H1 (cell line): ENCODE results near the gene ZC3H12C. TPM values are rescaled to one million over a fixed set of nuclear protein-coding genes. Genes with fewer than 3 reads are reported as not detected.

Experiments used
- CTCF ChIA-PET: fragments of 300-600 bp; sonication (Branson Sonifier 250); formaldehyde crosslinking; loops from one replicate; lab custom pipeline; 2021; ENCODE audit not compliant: partially characterized antibody; lab: Charles Lee
- POLR2A ChIA-PET: fragments of 300-600 bp; sonication (Branson Sonifier 250); formaldehyde crosslinking; loops from one replicate; lab custom pipeline; 2021; ENCODE audit warnings: inconsistent platforms; ENCODE audit not compliant: partially characterized antibody; lab: Charles Lee
- DNase-seq, 2 experiments: peaks; one replicate each; pipeline versions ENCODE4 v3.0.0 to v3.0.0-alpha.2; 2010 to 2022; ENCODE audit warnings: low spot score in 2 of 2, low read depth in 1 of 2, mixed read lengths in 1 of 2
- FAIRE-seq: peaks from 2 replicates; lab custom pipeline; 2011; peaks lifted over from hg19 to GRCh38; lab: Jason Lieb, UNC
- H2AFZ ChIP-seq: 2 replicates; pipeline ENCODE4 v1.8.1; 2012; ENCODE audit warnings: low read length, inconsistent platforms
- H2AK5ac ChIP-seq: 2 replicates; pipeline ENCODE4 v1.6.1; 2013; ENCODE audit warnings: low read depth, low read length
- H2BK120ac ChIP-seq: replicated peaks from 2 replicates; pipeline ENCODE3; 2013; ENCODE audit warnings: low read depth, low read length, inconsistent platforms
- H2BK12ac ChIP-seq: 2 replicates; pipeline ENCODE4 v1.6.1; 2013; ENCODE audit warnings: low read depth, low read length
- H2BK15ac ChIP-seq: 2 replicates; pipeline ENCODE4 v1.6.1; 2013; ENCODE audit warnings: low read length
- H2BK20ac ChIP-seq: 2 replicates; pipeline ENCODE4 v1.6.1; 2013; ENCODE audit warnings: low read length
- H2BK5ac ChIP-seq: 2 replicates; pipeline ENCODE4 v1.6.1; 2013; ENCODE audit warnings: low read depth, low read length
- H3K14ac ChIP-seq: 2 replicates; pipeline ENCODE4 v1.6.1; 2013; ENCODE audit warnings: inconsistent platforms; ENCODE audit not compliant: insufficient read length
- H3K18ac ChIP-seq: 2 replicates; pipeline ENCODE4 v1.6.1; 2013; ENCODE audit warnings: low read length; ENCODE audit errors: extremely low read depth
- H3K23ac ChIP-seq: 2 replicates; pipeline ENCODE4 v1.6.1; 2013; ENCODE audit warnings: inconsistent platforms; ENCODE audit not compliant: insufficient read length
- H3K23me2 ChIP-seq: 2 replicates; pipeline ENCODE4 v1.6.1; 2013; ENCODE audit warnings: low read depth, low read length
- H3K27ac ChIP-seq: 2 replicates; pipeline ENCODE4 v1.6.1; 2011; ENCODE audit warnings: low read depth, low read length, inconsistent platforms
- H3K27me3 ChIP-seq, 4 experiments: replicated peaks in 1 of 4; 1 replicate in 1 of 4; 2 replicates in 3 of 4; pipeline versions ENCODE4 v1.6.1 to v1.8.1; 2011 to 2013; ENCODE audit warnings: low read length in 3 of 4, mild to moderate bottlenecking in 3 of 4, inconsistent platforms in 2 of 4, mixed read lengths in 2 of 4, moderate library complexity in 1 of 4; ENCODE audit not compliant: control insufficient read depth in 3 of 4, insufficient read depth in 3 of 4; ENCODE audit errors: extremely low read depth in 1 of 4
- H3K36me3 ChIP-seq, 4 experiments: 2 replicates each; pipeline versions ENCODE4 v1.6.1 to v1.8.1; 2011 to 2013; ENCODE audit warnings: mild to moderate bottlenecking in 4 of 4, low read length in 3 of 4, moderate library complexity in 2 of 4, control low read depth in 1 of 4, inconsistent platforms in 1 of 4; ENCODE audit not compliant: insufficient read depth in 4 of 4, control insufficient read depth in 2 of 4
- H3K4ac ChIP-seq: replicated peaks from 2 replicates; pipeline ENCODE3; 2013; ENCODE audit warnings: low read length, low read depth, mixed read lengths, inconsistent platforms; ENCODE audit not compliant: insufficient read length
- H3K4me1 ChIP-seq, 4 experiments: replicated peaks in 1 of 4; 1 replicate in 1 of 4; 2 replicates in 3 of 4; pipeline versions ENCODE4 v1.6.1 to v1.8.1; 2011 to 2013; ENCODE audit warnings: low read length in 3 of 4, inconsistent platforms in 2 of 4, mixed read lengths in 1 of 4; ENCODE audit not compliant: insufficient read depth in 4 of 4, control insufficient read depth in 3 of 4
- H3K4me2 ChIP-seq, 2 experiments: 2 replicates each; pipeline versions ENCODE4 v1.6.1 to v1.8.1; 2011 to 2013; ENCODE audit warnings: low read depth in 2 of 2, low read length in 2 of 2, control low read depth in 1 of 2, inconsistent platforms in 1 of 2, mild to moderate bottlenecking in 1 of 2; ENCODE audit not compliant: insufficient read depth in 1 of 2
- H3K4me3 ChIP-seq, 4 experiments: fragments of 200-600, 300-600 bp in 1 of 4; sonication (generic), shearing (Covaris generic), sonication (Bioruptor Twin) in 1 of 4; 2 replicates each; pipeline versions ENCODE4 v1.5.1 to v1.8.1; 2011 to 2016; ENCODE audit warnings: low read length in 4 of 4, low read depth in 3 of 4, control low read depth in 2 of 4, inconsistent platforms in 2 of 4, mild to moderate bottlenecking in 2 of 4, mixed read lengths in 1 of 4, moderate library complexity in 1 of 4; ENCODE audit not compliant: insufficient read depth in 2 of 4; ENCODE audit errors: extremely low read depth in 1 of 4
- H3K56ac ChIP-seq: replicated peaks from 2 replicates; pipeline ENCODE3; 2013; ENCODE audit warnings: low read depth, mild to moderate bottlenecking, mixed read lengths, low read length, inconsistent platforms; ENCODE audit not compliant: insufficient read length
- H3K79me1 ChIP-seq: 2 replicates; pipeline ENCODE4 v1.6.1; 2013; ENCODE audit warnings: low read depth, low read length, control low read depth
- H3K79me2 ChIP-seq, 2 experiments: 2 replicates each; pipeline versions ENCODE4 v1.6.1 to v1.8.1; 2012 to 2013; ENCODE audit warnings: low read length in 2 of 2, mild to moderate bottlenecking in 2 of 2, inconsistent platforms in 1 of 2; ENCODE audit not compliant: insufficient read depth in 2 of 2, control insufficient read depth in 1 of 2
- H3K9ac ChIP-seq, 4 experiments: replicated peaks in 1 of 4; 1 replicate in 1 of 4; 2 replicates in 3 of 4; pipeline versions ENCODE4 v1.6.1 to v1.8.1; 2011 to 2013; ENCODE audit warnings: low read depth in 3 of 4, low read length in 3 of 4, control low read depth in 2 of 4, mild to moderate bottlenecking in 2 of 4, moderate library complexity in 2 of 4, inconsistent platforms in 1 of 4; ENCODE audit errors: extremely low read depth in 1 of 4
- H3K9me3 ChIP-seq, 2 experiments: 2 replicates each; pipeline versions ENCODE4 v1.6.1 to v1.8.1; 2012 to 2013; ENCODE audit warnings: mild to moderate bottlenecking in 2 of 2, moderate library complexity in 2 of 2, control low read depth in 1 of 2, inconsistent platforms in 1 of 2, low read depth in 1 of 2, low read length in 1 of 2, mixed read lengths in 1 of 2; ENCODE audit not compliant: insufficient read depth in 2 of 2
- H4K20me1 ChIP-seq, 2 experiments: replicated peaks in 1 of 2; 2 replicates each; pipeline versions ENCODE3 to v1.8.1; 2011 to 2013; ENCODE audit warnings: inconsistent platforms in 2 of 2, low read length in 2 of 2, mild to moderate bottlenecking in 1 of 2; ENCODE audit not compliant: insufficient read depth in 2 of 2, control insufficient read depth in 1 of 2
- H4K5ac ChIP-seq: 2 replicates; pipeline ENCODE4 v1.6.1; 2013; ENCODE audit warnings: low read length, low read depth, mixed read lengths, inconsistent platforms; ENCODE audit not compliant: insufficient read length
- H4K8ac ChIP-seq: 2 replicates; pipeline ENCODE4 v1.8.0; 2013; ENCODE audit warnings: mild to moderate bottlenecking, moderate library complexity, low read length, inconsistent platforms; ENCODE audit not compliant: insufficient read depth; ENCODE audit errors: extremely low read depth
- H4K91ac ChIP-seq: replicated peaks from 2 replicates; pipeline ENCODE3; 2013; ENCODE audit warnings: low read length, mixed read lengths, inconsistent platforms; ENCODE audit not compliant: insufficient read length
- CHD2 ChIP-seq: IDR thresholded peaks from 2 replicates; pipeline ENCODE4 v1.6.1; 2012; ENCODE audit warnings: low read length, improper control_type of control experiment
- SP2 ChIP-seq: IDR thresholded peaks from 2 replicates; pipeline ENCODE4 v1.6.1; 2012; ENCODE audit warnings: mild to moderate bottlenecking, low read length, inconsistent platforms
- SP4 ChIP-seq: IDR thresholded peaks from 2 replicates; pipeline ENCODE4 v1.6.1; 2012; ENCODE audit warnings: low read length, inconsistent platforms
- WGBS, 2 experiments: shearing (Covaris generic) in 1 of 2; methylation state at CpG; one replicate each; pipeline versions ENCODE4 v1.1.6 to v1.1.7; 2013 to 2015; ENCODE audit warnings: low lambda C conversion rate in 2 of 2, mixed read lengths in 2 of 2, inconsistent platforms in 1 of 2, low coverage in 1 of 2, missing lambda C conversion rate in 1 of 2; ENCODE audit not compliant: insufficient replicate concordance in 2 of 2, insufficient coverage in 1 of 2, insufficient read length in 1 of 2; ENCODE audit errors: extremely low coverage in 1 of 2, missing lambda C conversion rate in 1 of 2; 5-methylcytosine and 5-hydroxymethylcytosine counted together
- polyA plus RNA-seq, 7 experiments: library from polyadenylated mRNA; depleted of rRNA in 3 of 7; stranded (reverse) in 5 of 7; unstranded in 2 of 7; fragments of >200 nt in 5 of 7; fragments of 200-250 nt in 2 of 7; gene quantifications; 1 replicate in 5 of 7; 2 replicates in 1 of 7; 4 replicates in 1 of 7; pipeline versions ENCODE4 v1.2.1 to v1.2.3, GENCODE V29; 2011 to 2013; ENCODE audit warnings: missing spikeins in 2 of 7, mixed read lengths in 2 of 7
- total RNA-seq: library from RNA; stranded (reverse); fragmentation: NEBNext Ultra II Directional; extraction: Animal tissue kit (Norgen Biotek cat#: 25700); gene quantifications from 2 replicates; pipeline ENCODE4 v1.2.1, GENCODE V29; 2021
- TF ChIP-seq, protein P1 (sequence below), 3 experiments: IDR thresholded peaks; 1 replicate in 2 of 3; 2 replicates in 1 of 3; pipeline versions ENCODE4 v1.5.1 to v1.6.1; 2011; ENCODE audit warnings: low read length in 3 of 3, mild to moderate bottlenecking in 3 of 3, inconsistent platforms in 2 of 3, low read depth in 1 of 3, moderate library complexity in 1 of 3; ENCODE audit not compliant: insufficient read depth in 1 of 3; ENCODE audit errors: control extremely low read depth in 1 of 3

Gene ZC3H12C
- total and polyA plus RNA-seq, 2 of the 8 experiments (the other 6 are each of a cell fraction or from before 2014, with no cell fraction given) = 2.0 to 2.7 TPM

DNA sequence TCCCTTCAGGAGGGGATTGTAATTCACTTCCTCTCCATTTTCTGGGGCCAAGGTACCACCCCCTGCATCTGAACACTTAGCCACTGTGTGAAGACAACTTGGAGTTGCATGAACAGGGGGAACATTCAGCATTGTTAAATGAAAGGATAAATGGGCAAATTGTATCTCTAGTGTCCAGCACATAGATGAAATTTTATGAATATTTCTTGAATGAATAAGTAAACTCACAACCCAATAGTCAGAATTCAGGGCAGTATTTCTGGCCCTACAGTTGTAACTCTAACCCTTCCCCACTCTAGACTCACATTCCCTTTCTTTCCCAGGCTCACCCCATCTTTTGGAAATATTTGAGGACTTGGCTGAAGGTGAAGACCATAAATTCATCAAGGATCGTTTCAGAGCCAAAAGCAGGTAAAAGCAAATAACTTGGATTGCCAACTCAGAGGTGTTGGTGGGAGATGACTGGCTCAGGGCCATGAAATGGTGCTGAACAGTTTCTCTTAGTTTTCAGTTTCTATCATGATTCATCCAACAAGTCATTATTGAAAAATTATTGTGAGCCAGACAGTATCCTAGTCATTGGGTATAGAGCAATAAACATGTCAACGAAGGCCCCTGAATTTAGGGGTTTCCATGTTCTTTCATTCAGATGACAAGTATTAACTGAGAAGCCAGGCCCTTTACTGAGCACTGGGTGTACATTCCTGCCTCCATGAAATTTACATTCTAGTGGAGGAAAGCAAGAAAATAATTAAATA lies 33.3 kb upstream of the ZC3H12C start:
- Histone ChIP-seq H3K36me3 (no peaks in the 10 kb centered on the region), H2BK15ac (no peak overlapping the region), H3K18ac (no peak overlapping the region; the same call in 1 of the 2 replicates), H3K23ac (no peak overlapping the region), H4K5ac (no peak overlapping the region), H2BK5ac (no peak overlapping the region), H3K27ac (no peak overlapping the region), H3K4ac (no peak overlapping the region), H3K4me2 (no peak overlapping the region), H2AFZ (no peak overlapping the region), H3K14ac (no peak overlapping the region), H3K9me3 (no peaks in the 10 kb centered on the region), H2BK12ac (no peak overlapping the region), H4K91ac (no peak overlapping the region), H3K23me2 (0 out of 2 replicates have a peak, but pooled peaks cover 1% of the 10 kb centered on the region), H2BK20ac (no peak overlapping the region), H3K27me3 (no peaks in the 10 kb centered on the region), H3K4me1 (peaks cover 0 to 3% (median 0%) of the 10 kb centered on the region in 4 experiments; a peak in 1 of 7 replicates), H3K79me2 (no peaks in the 10 kb centered on the region), H2BK120ac (no peak overlapping the region), H3K79me1 (no peaks in the 10 kb centered on the region), H4K8ac (no peak overlapping the region), H4K20me1 (no peaks in the 10 kb centered on the region), H3K4me3 (no peak overlapping the region), H3K9ac (no peak overlapping the region), H3K56ac (no peak overlapping the region), H2AK5ac (no peak overlapping the region)
- 85% methylated on average over 2 of the region's 2 CpGs; no CpG with 5 or more reads in 1 of the 2 experiments for WGBS, 2 experiments
- ChIA-PET CTCF (no interaction called here), POLR2A (no interaction called here)
- DNase-seq = no peak
- FAIRE-seq = no peak
- TF ChIP-seq SP2 = no peak
- TF ChIP-seq SP4 = no peak
- no peak for TF ChIP-seq CHD2
- TF ChIP-seq, protein P1, sequence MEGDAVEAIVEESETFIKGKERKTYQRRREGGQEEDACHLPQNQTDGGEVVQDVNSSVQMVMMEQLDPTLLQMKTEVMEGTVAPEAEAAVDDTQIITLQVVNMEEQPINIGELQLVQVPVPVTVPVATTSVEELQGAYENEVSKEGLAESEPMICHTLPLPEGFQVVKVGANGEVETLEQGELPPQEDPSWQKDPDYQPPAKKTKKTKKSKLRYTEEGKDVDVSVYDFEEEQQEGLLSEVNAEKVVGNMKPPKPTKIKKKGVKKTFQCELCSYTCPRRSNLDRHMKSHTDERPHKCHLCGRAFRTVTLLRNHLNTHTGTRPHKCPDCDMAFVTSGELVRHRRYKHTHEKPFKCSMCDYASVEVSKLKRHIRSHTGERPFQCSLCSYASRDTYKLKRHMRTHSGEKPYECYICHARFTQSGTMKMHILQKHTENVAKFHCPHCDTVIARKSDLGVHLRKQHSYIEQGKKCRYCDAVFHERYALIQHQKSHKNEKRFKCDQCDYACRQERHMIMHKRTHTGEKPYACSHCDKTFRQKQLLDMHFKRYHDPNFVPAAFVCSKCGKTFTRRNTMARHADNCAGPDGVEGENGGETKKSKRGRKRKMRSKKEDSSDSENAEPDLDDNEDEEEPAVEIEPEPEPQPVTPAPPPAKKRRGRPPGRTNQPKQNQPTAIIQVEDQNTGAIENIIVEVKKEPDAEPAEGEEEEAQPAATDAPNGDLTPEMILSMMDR (IDR thresholded peaks at IDR 0.05; ENCODE audit: control extremely low read depth in 1 of 3, insufficient read depth in 1 of 3, low read depth in 1 of 3, low read length in 3 of 3) = no peak
